HT1080 (cell line): ENCODE data around the gene DOCK4. TPM values are rescaled to one million over a fixed set of nuclear protein-coding genes. Genes with fewer than 3 reads are reported as not detected.
A peak's percentile ranks its signal among the peaks of the same experiment; 100 is the strongest.

Source experiments
- DNase-seq: peaks from one replicate; pipeline ENCODE4 v3.0.0-alpha.2; 2015; ENCODE audit warnings: low read depth
- total RNA-seq: library from RNA; depleted of rRNA; stranded (reverse); fragments of >200 nt; shearing (Covaris generic); gene quantifications from 2 replicates; pipeline ENCODE4 v1.2.3, GENCODE V29; 2014

The DOCK4 gene
- total RNA-seq, 1 experiment from 2014 or later, result 46.6 TPM

DNA sequence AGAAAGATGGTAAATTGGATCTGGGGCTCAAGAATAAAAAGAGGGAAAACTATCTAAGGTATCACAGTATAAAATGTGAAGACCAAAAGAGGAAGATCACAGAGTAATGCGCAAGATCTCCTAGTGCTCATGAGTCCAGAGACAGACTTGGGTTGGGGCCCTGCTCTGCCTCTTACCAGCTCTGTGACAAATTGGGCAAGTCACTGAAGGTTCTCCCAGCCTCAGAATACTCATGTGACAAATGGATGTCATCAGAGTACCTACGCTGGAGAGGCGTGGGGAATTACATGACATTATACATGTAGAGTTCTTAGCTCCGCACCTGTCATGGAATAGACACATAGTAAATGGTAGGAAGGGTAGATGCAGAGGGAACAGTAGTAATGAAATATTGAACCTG lies 124.4 kb downstream of the DOCK4 start:
- DNase-seq, result no peak

DNA sequence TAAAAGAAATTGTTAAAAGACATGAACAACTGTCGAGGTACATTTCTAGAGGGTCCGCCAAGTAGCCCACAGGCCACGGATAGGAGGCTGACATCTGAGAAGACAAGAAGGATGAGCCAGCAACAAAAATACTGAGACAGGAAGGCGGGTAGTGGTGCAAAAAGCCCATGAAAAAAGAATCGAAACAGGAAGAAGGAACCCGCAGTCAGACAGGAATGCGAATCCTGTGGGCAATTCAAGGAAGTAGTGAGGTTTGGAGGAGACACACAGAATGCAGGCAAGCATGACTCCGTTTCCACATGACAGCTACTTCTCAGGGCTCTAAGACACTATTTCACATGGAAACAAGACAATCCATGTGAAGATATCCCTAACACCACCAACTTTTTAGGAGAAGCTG lies 125.2 kb downstream of the DOCK4 start:
- peak; percentile 95 for DNase-seq

DNA sequence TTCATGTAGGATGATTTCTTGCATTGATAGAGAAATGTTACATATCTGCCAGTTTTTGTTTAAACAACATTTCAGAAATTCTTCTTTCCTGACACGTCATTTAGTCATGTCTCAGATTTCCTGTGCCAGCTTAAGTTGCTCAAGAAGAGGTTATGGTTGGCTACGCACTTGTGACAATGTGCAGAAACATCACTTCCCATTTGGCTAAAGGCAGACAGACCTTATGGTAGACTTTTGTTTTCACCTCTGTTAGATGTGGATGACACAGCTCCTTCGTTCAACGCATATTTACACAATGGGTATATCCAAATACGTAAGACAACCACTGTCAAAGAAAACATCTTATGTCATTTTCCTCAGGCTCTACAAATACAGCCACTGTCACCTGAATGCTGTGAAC lies 125.8 kb downstream of the DOCK4 start:
- DNase-seq, result peak; percentile 93

DNA sequence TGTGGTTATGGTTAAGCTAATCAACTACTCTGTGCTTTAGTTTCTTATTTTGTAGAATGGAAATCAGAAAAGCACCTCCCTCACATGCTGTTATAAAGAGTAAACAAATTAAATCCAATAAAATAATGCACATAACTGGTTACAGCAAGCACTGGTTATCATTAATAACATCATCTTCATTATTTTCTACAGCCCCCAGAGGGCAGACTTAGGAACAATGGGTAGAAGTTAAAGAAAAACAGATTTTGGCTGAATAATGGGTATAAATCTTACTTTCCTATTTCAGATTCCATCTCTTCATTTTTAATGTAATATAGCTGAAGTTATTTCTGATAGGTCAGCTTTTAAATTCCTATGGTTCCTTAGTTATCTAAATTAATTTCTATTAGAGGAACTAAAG lies 126.5 kb downstream of the DOCK4 start:
- DNase-seq, result no peak

DNA sequence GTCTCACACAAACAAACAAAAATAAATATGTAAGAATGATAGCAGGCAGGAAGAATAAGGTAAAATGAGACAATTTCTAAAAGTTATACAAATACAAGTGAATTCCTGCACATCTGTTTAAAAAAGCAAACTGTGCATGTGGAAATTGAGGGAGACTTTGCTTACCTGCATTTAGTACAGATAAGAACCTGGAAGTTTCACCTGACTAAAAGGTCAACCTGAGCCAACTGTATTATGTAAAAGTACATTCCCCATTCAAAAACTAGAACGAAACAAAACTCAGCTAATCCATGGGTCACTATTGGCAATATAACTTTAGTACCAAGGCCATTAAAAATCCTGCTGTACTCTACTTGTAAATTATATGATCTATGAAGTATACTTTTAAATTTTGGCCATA lies 127.1 kb downstream of the DOCK4 start:
- DNase-seq, result no peak

DNA sequence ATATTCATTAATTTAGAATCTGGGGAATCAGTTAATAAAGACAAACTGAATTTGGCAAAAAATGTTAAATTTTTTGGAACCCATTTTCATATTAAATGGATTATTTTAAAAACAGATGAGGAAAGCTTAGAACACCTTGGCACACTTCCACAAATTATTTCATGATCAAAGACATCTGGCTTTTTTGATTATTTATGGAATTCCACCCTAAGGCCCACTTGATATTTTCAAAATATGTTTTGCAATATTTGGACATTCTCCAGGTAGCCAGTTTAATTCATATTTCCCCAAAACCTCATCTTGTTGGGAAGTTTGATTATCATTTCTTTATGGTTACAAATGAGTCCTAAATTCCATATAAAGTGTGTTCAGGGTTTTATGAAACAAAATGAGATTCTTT lies 129.9 kb downstream of the DOCK4 start:
- no peak for DNase-seq

DNA sequence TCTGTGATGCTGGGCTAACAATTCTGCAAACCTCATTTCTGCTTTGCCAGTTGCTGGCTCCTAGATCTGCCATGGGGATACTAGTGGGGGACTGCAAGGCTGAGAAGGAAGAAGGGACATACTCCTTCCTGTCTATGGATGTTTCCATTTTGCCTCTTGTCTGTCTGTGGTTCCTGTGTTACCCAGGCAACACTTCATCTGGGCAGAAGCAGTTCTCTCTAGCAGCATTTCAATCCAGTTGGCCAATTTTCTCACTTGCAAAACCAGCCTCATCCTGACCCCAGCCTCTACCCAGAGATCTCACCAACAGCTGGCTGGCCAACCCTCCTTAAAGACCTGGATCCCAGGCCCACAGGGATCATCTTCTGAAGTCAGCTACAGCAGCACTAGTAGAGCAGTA lies 131.7 kb downstream of the DOCK4 start:
- DNase-seq, result no peak

DNA sequence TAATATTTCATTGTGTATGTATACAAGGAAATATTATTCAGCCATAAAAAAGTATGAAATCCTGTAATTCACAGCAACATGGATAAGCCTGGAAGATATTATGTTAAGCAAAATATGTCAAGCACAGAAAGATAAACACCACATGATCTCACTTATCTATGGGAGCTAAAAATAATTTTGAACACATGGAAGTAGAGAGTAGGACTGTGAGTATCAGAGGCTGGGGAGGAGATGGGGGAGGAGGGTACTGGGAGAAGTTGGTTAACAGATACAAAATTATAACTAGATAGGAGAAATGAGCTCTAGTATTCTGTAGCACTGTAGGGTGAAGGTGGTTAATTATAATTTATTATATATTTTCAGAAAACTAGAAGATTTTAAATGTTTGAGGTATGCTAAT lies 132.7 kb downstream of the DOCK4 start:
- no peak for DNase-seq

DNA sequence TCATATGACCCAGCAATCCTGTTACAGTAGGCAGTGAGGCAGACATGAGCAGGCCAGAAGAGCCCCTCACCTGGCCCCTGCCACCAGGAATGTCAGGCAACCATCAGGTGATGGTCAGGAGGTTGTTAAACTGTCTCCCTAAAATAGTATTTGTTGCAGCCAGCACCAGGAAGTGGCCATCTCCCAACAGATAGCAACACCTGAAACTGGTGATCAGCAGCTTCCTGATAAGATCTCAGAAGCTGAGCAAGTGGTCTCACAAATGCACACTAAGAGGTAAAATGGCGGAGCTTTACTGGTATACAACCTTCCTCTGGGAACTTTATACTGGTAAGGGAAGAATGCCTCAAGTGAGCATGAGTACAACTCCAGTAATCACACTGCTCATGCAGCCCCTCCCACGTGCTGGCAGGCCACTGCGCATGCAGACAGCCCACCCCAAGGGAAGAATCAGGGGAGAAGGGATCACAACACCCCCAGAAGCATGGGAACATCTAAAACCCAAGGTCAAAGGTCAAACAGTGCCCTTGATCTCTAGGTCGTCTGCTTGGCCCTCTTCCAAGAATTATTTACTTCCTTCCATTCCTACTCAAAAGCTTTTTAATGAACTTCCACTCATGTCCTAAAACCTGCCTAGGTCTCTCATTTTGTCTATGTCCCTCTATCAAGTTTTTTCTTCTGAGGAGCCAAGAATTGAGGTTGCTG lies 133.5 kb downstream of the DOCK4 start:
- no peak for DNase-seq

DNA sequence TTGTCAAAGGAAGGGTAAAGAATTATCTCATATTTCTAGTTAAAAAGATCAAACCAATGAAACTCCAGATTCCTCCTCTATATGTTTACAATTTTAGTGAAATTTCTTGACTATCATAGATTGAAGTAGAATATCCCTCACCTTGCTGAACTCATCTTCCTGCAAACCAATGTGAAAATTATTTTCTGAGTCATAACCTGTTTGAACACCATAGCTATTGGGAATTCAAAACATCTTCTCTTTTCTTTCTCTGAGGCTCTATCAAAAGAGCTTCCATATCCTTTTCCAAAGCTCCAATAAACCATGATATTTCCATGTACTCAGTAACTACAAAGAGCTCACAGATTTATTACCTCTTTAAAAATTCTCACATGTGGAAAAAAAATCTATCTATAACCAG lies 134.3 kb downstream of the DOCK4 start:
- peak; percentile 63 for DNase-seq

DNA sequence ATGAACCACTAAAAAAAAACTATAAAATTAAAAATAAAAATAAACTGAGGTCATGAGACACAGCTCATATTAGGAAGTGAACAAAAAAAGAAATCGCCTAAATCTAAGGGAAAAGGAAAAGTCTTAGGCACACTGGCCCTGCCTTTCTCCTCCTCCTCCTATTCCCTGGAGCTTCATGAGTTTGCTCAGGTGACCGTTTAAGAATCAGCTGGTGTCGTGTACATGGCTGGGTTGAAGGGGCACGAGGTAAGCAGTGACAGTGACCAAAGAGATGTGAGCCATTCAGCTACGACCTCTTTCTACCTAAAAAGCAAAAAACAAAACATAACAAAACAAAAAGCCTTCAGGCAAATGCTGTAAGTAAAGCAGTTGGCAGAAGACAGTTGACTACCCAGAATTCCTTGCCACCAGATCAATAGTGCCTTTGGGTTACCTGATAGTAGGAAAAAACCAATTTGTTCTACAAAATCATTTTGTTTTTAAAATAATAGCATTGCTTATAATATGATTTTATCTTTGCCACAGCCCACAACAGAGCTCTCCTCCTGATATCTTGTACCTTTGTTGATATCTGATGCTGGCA lies 135.4 kb downstream of the DOCK4 start:
- DNase-seq, result no peak

DNA sequence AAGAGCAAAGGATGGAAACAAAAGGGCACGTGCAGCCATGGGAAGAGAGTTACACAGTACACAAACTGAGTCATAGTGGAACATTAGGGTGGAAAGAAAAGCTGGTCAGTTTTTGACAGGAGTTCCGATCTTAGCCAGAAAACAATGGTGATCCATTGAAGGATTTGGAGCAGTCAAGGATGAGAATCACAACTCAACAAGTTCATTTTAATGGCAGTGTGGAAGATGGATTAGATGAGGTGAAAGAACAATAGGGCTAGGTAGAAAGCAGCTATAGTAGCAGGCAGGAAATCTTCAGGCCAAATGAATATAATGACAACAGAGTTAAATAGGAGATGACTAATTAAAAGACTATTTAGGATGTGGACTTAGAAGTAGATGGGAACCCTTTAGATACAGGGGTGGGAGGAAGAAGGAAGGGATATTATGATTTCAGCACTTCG lies 136.3 kb downstream of the DOCK4 start:
- DNase-seq, result peak; percentile 89

DNA sequence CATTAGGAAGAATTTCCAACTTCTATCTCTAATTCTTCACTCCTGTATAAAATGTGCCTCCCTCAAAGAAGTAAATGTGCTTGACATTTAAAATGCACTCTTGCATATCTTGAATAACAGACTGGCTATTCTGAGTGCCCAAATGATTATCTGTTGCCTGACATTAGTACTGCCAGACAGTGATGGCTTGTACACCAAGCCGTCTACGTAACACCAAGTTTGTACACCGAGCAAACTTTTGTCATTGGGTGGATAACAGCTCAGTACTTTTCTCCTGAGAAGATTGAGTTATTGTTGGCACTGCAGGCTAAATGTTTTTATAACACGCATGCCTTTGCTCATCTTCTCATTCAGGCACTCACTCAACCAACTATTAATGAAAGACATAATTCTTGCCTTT lies 137.2 kb downstream of the DOCK4 start:
- DNase-seq, result no peak

DNA sequence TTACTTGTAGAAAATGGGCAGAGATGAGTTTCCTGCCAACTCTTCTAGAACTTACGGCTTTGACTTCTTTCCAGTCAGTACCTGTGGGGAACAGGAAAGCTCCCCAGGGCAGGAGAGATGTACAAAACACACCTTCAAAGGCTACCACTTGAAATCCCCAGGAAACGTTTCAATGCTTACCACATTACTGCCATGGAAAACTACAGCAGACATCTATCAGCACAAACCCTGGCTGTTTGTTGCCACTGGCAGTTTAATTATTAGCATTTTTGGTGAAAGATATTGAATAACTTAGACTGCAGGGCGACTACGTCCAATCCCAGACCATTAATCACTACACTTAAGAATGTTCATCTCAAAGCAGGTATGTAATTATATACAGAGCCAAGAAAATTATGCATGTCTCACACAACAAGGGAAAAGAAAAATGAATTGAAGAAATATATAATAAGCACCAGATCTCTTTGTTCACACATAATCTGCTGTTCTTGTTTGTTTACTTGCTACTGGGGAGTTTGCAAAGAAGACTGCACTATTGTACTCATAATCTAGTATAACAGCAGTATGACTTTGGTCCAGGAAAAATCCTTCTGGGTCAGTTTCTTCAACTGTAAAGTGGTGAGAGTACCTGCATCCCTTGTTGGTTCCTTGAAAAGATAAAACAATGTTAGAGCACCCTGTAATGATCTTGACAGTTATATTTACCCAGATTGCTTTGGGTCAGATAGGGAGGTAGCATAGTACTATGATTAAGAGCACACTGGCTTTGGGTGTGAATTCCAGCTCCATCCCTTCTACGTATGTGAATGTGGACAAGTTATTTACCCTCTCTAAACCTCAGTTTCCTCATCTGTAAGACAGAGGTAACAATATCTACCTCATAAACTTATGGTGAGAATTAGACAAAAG lies 138.3 kb downstream of the DOCK4 start:
- no peak for DNase-seq

DNA sequence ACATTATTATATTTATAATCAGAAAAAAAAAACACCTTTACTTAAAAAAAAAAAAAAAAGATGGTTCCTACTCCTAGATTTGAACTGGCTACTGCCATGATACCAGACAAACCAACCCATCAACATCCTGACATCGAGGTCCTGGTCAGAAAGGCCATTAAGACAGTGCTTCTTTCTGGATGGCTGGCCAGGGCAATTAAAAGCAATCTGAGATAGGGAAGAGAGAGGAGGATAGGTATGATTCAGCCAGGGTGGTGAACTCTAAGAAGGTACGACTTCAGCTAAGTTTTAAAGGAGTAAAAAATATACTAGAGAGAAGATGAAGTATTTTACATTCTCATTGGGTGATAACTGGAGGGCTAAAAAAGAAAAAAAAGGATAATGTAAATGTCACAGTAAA lies 139.0 kb downstream of the DOCK4 start:
- no peak for DNase-seq

DNA sequence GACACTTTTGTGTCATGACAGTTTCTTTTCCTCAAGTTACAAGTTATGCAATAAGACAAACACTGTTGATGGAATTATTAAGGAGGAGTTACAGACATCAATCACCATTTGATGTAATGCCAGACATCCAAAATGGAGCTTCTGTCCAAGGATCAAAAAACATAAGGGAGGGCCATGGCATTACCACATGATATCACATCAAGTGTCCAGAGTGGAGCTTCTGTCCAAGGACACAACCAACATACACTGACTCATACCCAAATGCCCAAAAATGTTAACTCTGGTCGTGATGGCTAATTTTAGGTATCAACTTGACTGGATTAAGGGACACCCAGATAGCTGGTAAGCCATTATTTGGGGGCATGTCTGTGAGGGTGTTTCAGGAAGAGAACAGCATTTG lies 140.4 kb downstream of the DOCK4 start:
- DNase-seq, result no peak

DNA sequence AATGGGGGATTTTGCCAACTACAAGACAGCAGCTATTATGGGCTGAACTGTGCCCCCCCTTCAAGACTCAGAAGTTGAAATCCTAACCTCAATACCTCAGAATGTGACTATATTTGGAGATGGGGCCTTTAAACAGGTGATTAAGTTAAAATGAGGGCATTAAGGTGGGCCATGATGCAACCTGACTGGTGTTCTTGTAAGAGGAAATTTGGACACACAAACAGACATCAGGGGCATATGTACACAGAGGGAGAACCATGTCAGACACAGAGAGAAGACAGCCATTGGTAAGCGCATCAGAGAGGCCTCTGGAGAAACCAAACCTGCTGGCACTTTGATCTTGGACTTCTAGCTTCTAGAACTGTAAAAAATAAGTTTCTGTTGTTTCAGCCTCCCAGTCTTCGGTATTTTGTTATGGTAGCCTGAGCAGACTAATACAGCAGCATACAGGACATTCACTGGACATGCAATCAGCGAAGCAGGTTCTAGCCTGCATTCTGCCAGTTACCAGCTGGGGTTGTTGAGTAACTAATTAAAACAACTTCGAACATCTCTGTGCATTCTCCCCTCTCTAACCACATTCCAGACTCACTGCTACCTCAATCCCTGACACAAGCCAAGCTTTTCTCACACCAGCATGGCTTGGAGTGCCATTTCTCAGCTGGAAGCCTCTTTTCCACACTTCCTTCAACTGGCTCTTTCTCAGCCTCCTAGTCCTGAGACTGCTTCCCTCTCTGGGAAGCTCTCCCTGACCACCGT lies 141.4 kb downstream of the DOCK4 start:
- DNase-seq, result no peak

DNA sequence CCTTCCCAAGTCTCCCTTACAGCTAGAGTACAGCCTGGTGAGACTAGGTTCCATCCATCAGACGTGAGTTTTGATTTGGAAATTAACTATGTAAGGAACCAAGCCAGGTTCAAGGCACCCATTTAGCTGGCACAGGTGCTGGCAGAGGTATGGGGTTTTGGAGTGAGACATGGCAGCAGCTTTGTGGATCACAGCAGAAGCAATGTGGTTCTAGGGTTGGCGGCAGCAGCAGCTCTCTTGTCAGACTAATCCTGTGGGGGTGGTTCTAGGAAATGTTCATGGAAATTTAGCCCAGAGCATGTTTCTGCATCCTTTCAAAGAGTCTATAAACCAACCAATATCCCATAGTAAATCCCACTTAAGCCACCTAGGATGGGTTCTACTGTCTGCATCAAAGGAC lies 142.2 kb downstream of the DOCK4 start:
- no peak for DNase-seq

DNA sequence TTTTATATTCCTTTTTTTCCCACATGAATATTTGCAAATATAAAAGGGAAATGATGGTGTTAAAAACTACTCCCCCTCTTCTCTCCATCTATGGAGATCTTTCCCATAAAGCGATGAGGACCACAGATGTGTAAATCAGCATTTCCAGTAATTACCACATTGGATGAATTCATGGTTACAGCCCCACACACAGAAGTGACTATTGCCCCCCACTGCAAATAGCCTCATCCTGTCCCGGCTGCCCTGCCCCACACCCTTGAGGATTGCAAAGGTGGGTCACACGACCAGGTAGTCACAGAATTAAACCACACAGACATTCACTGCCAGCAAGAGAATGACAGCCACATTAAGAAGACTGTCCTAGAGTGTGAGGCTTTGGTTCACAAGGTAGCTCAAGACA lies 145.1 kb downstream of the DOCK4 start:
- no peak for DNase-seq

DNA sequence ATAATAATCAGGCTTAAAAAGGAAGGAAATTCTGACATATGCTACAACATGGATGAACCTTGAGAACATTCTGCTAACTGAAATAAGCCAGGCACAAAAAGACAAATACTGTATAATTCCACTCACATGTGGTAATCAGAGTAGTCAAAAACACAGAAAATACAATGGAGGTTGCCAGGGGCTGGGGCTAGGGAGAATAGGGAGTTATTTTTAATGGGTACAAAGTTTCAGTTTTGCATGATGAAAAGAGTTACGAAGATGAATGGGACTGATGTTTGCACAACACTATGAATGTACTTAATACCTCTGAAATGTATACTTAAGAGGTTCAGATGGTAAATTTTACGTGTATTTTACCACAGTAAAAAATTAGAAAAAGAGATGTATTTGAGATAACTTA lies 145.6 kb downstream of the DOCK4 start:
- no peak for DNase-seq

DNA sequence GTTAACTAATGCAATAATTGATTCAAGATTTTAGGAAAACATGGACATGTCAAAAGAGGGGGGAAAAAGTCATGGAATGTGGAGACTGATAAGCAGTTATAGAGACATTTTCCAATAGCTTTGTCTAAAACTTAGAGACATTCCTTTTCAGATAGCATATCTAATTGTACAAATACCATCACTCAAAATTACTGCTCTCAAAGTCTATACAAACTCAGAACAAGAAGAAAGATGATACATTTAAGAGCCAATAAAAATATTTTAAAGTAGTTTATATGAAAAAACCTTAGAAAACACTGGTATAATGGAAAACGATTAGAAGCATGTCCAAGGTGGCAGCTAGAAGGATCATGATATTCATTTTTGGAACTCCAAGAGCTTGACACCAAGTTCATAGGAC lies 146.5 kb downstream of the DOCK4 start:
- no peak for DNase-seq

DNA sequence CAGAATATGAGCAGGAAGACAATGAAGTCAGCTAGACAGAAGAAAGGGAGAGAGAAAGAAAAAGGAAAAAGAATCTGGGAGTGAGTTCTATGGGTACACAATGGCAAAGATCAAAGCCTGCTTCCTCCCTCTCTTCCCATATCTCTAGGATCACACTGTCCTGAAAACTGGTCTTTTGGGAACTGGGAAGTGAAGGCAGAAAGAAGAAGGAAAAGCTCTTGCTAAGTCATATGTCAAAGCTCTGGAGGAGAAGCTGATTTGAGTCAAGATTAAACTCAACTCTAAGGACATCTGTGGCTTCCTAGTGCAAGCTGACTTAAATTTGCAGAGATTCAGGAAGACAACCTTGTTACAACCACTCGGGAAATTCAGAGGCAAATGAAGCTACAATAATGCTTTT lies 147.5 kb downstream of the DOCK4 start:
- DNase-seq, result no peak
